TTC549 (cell line): Measurements from ENCODE around the gene GALNT17.

ENCODE experiments used
- FAIRE-seq: peaks from 2 replicates; lab custom pipeline; 2012; peaks lifted over from hg19 to GRCh38; lab: Jason Lieb, UNC

Gene GALNT17

GRCh38 chr7:71753236-71753635 is 621.3 kb downstream of the GALNT17 start:
- no peak for FAIRE-seq

- no peak for FAIRE-seq
Measured at GRCh38 chr7:71753956-71754664, 622.2 kb downstream of the GALNT17 start.

GRCh38 chr7:71754828-71755227 is 622.9 kb downstream of the GALNT17 start:
- FAIRE-seq = no peak

- FAIRE-seq = no peak
Measured at GRCh38 chr7:71761336-71761735, 629.4 kb downstream of the GALNT17 start.
